ENCODE results near the gene LCE6A.

Gene LCE6A

GRCh38 chr1:152860129-152860528, 17.5 kb downstream of the LCE6A start:
- ATAC-seq (replicated peaks) (no peak), DNase-seq (no peak)
- Mint-ChIP-seq H3K9me3 (no peaks in the 10 kb centered on the region), H3K4me3 (no peak overlapping the region), H3K27me3 (peaks cover 14 to 15% of the 10 kb centered on the region in 2 donors), H3K27ac (no peak overlapping the region), H3K36me3 (no peaks in the 10 kb centered on the region), H3K4me1 (no peaks in the 10 kb centered on the region)

- no peaks in the 10 kb centered on the region for H3K4me1 Mint-ChIP-seq
- no peak overlapping the region for H3K27ac Mint-ChIP-seq
- H3K9me3 Mint-ChIP-seq = no peaks in the 10 kb centered on the region
- DNase-seq (no peak), ATAC-seq (replicated peaks) (no peak)
- H3K4me3 Mint-ChIP-seq = no peak overlapping the region
- peaks cover 14 to 15% of the 10 kb centered on the region in 2 donors for H3K27me3 Mint-ChIP-seq
- no peaks in the 10 kb centered on the region for H3K36me3 Mint-ChIP-seq
Observed at GRCh38 chr1:152861374-152861773, 18.7 kb downstream of the LCE6A start.

GRCh38 chr1:152864443-152864842, 21.8 kb downstream of the LCE6A start:
- Mint-ChIP-seq H3K9me3 (no peaks in the 10 kb centered on the region), H3K27ac (no peak overlapping the region), H3K36me3 (no peaks in the 10 kb centered on the region), H3K4me1 (no peaks in the 10 kb centered on the region), H3K27me3 (peaks cover 5% of the 10 kb centered on the region in 2 donors), H3K4me3 (no peak overlapping the region)
- DNase-seq (no peak), ATAC-seq (replicated peaks) (no peak)

GRCh38 chr1:152866321-152866720, 23.7 kb downstream of the LCE6A start:
- H3K27me3 Mint-ChIP-seq = peaks cover 3 to 11% of the 10 kb centered on the region in 2 donors
- H3K4me1 Mint-ChIP-seq = no peaks in the 10 kb centered on the region
- DNase-seq = no peak
- H3K4me3 Mint-ChIP-seq = no peak overlapping the region
- ATAC-seq (replicated peaks) = no peak
- H3K9me3 Mint-ChIP-seq = no peaks in the 10 kb centered on the region
- no peak overlapping the region for H3K27ac Mint-ChIP-seq
- no peaks in the 10 kb centered on the region for H3K36me3 Mint-ChIP-seq

GRCh38 chr1:152869808-152870419, 27.3 kb downstream of the LCE6A start:
- H3K4me1 Mint-ChIP-seq = no peaks in the 10 kb centered on the region
- peaks cover 6 to 13% of the 10 kb centered on the region in 2 donors for H3K27me3 Mint-ChIP-seq
- no peaks in the 10 kb centered on the region for H3K36me3 Mint-ChIP-seq
- peak; percentile 79 to 87 for ATAC-seq (replicated peaks)
- no peak overlapping the region for H3K4me3 Mint-ChIP-seq
- peak; percentile 56 for DNase-seq
- H3K27ac Mint-ChIP-seq = no peak overlapping the region
- no peaks in the 10 kb centered on the region for H3K9me3 Mint-ChIP-seq

- DNase-seq (no peak), ATAC-seq (replicated peaks) (no peak)
- no peak overlapping the region for H3K4me3 Mint-ChIP-seq
- no peaks in the 10 kb centered on the region for H3K4me1 Mint-ChIP-seq
- no peaks in the 10 kb centered on the region for H3K9me3 Mint-ChIP-seq
- no peak overlapping the region for H3K27ac Mint-ChIP-seq
- no peaks in the 10 kb centered on the region for H3K36me3 Mint-ChIP-seq
- peaks cover 13 to 22% of the 10 kb centered on the region in 2 donors for H3K27me3 Mint-ChIP-seq
Observed at GRCh38 chr1:152870831-152871730, 28.4 kb downstream of the LCE6A start.

GRCh38 chr1:152871731-152872126, 29.1 kb downstream of the LCE6A start:
- H3K27ac Mint-ChIP-seq = no peak overlapping the region
- no peak overlapping the region for H3K4me3 Mint-ChIP-seq
- ATAC-seq (replicated peaks) (no peak), DNase-seq (no peak)
- no peaks in the 10 kb centered on the region for H3K4me1 Mint-ChIP-seq
- no peaks in the 10 kb centered on the region for H3K9me3 Mint-ChIP-seq
- H3K27me3 Mint-ChIP-seq = peaks cover 13 to 22% of the 10 kb centered on the region in 2 donors
- no peaks in the 10 kb centered on the region for H3K36me3 Mint-ChIP-seq

- no peak for ATAC-seq (replicated peaks)
- no peak overlapping the region for H3K4me3 Mint-ChIP-seq
- H3K36me3 Mint-ChIP-seq = no peaks in the 10 kb centered on the region
- no peak for DNase-seq
- H3K27me3 Mint-ChIP-seq = peaks cover 22 to 31% of the 10 kb centered on the region in 2 donors
- no peak overlapping the region for H3K27ac Mint-ChIP-seq
- no peaks in the 10 kb centered on the region for H3K4me1 Mint-ChIP-seq
- H3K9me3 Mint-ChIP-seq = no peaks in the 10 kb centered on the region
Observed at GRCh38 chr1:152873495-152873894, 30.8 kb downstream of the LCE6A start.

- H3K9me3 Mint-ChIP-seq = no peaks in the 10 kb centered on the region
- no peaks in the 10 kb centered on the region for H3K36me3 Mint-ChIP-seq
- ATAC-seq (replicated peaks) = no peak
- no peak for DNase-seq
- H3K4me1 Mint-ChIP-seq = no peaks in the 10 kb centered on the region
- H3K27me3 Mint-ChIP-seq = peaks cover 21 to 24% of the 10 kb centered on the region in 2 donors
- H3K4me3 Mint-ChIP-seq = no peak overlapping the region
- no peak overlapping the region for H3K27ac Mint-ChIP-seq
Observed at GRCh38 chr1:152876827-152877226, 34.2 kb downstream of the LCE6A start.

- ATAC-seq (replicated peaks) (no peak), DNase-seq (no peak)
- H3K27ac Mint-ChIP-seq = no peak within 1 kb of the TSS
- no peaks in the 10 kb centered on the region for H3K9me3 Mint-ChIP-seq
- H3K27me3 Mint-ChIP-seq = peaks cover 21 to 24% of the 10 kb centered on the region in 2 donors
- no peaks in the 10 kb centered on the region for H3K4me1 Mint-ChIP-seq
- no peaks in the 10 kb centered on the region for H3K36me3 Mint-ChIP-seq
- no peak within 1 kb of the TSS for H3K4me3 Mint-ChIP-seq
Observed at GRCh38 chr1:152878042-152878441, 35.4 kb downstream of the LCE6A start, which contains the start of gene SMCP. Gene SMCP (plus strand): TSS chr1:152878322. CDS start chr1:152884423, 6,101 bp downstream.

- H3K36me3 Mint-ChIP-seq = no peaks in the 10 kb centered on the region
- H3K4me1 Mint-ChIP-seq = peaks cover 0 to 5% of the 10 kb centered on the region in 2 donors
- peaks cover 21 to 31% of the 10 kb centered on the region in 2 donors for H3K27me3 Mint-ChIP-seq
- ATAC-seq (replicated peaks) = no peak
- no peak overlapping the region for H3K27ac Mint-ChIP-seq
- H3K4me3 Mint-ChIP-seq = no peak overlapping the region
- DNase-seq = no peak
- no peaks in the 10 kb centered on the region for H3K9me3 Mint-ChIP-seq
Observed at GRCh38 chr1:152879559-152880198, 37.0 kb downstream of the LCE6A start.

GRCh38 chr1:152880316-152880715, 37.7 kb downstream of the LCE6A start:
- H3K27me3 Mint-ChIP-seq = peaks cover 17 to 28% of the 10 kb centered on the region in 2 donors
- H3K4me3 Mint-ChIP-seq = no peak overlapping the region
- H3K27ac Mint-ChIP-seq = no peak overlapping the region
- H3K4me1 Mint-ChIP-seq = peaks cover 0 to 5% of the 10 kb centered on the region in 2 donors
- no peak for DNase-seq
- ATAC-seq (replicated peaks) = no peak
- no peaks in the 10 kb centered on the region for H3K36me3 Mint-ChIP-seq
- no peaks in the 10 kb centered on the region for H3K9me3 Mint-ChIP-seq

- no peak for DNase-seq
- Mint-ChIP-seq H3K4me1 (peaks cover 0 to 5% of the 10 kb centered on the region in 2 donors), H3K27ac (no peak overlapping the region), H3K4me3 (no peak overlapping the region), H3K27me3 (peaks cover 18 to 25% of the 10 kb centered on the region in 2 donors), H3K9me3 (no peaks in the 10 kb centered on the region), H3K36me3 (no peaks in the 10 kb centered on the region)
- ATAC-seq (replicated peaks) = no peak
Observed at GRCh38 chr1:152880907-152881306, 38.3 kb downstream of the LCE6A start.

- no peak overlapping the region for H3K27ac Mint-ChIP-seq
- H3K9me3 Mint-ChIP-seq = peaks cover 0 to 2% of the 10 kb centered on the region in 2 donors
- no peaks in the 10 kb centered on the region for H3K36me3 Mint-ChIP-seq
- ATAC-seq (replicated peaks) (no peak), DNase-seq (no peak)
- peaks cover 0 to 5% of the 10 kb centered on the region in 2 donors for H3K4me1 Mint-ChIP-seq
- no peak overlapping the region for H3K4me3 Mint-ChIP-seq
- peaks cover 10 to 34% of the 10 kb centered on the region in 2 donors for H3K27me3 Mint-ChIP-seq
Observed at GRCh38 chr1:152884085-152884484, 41.4 kb downstream of the LCE6A start.

Measured in stimulated activated naive B cell treated with anti-CD40 and anti-IgM and Interleukin-4, amounts not matched to agents 10 μg/mL and 1 μg/mL and 100 μg/mL, for 72 hours (primary cell).